Measurements from ENCODE around the gene ZNF316. TPM values are rescaled to one million over a fixed set of nuclear protein-coding genes. Genes with fewer than 3 reads are reported as not detected.

Gene ZNF316
- total and polyA plus RNA-seq, 10 of the 15 experiments (the other 5 are each of a cell fraction or from before 2014, with no cell fraction given): 0.03 to 28.9 (median 5.7) TPM

DNA sequence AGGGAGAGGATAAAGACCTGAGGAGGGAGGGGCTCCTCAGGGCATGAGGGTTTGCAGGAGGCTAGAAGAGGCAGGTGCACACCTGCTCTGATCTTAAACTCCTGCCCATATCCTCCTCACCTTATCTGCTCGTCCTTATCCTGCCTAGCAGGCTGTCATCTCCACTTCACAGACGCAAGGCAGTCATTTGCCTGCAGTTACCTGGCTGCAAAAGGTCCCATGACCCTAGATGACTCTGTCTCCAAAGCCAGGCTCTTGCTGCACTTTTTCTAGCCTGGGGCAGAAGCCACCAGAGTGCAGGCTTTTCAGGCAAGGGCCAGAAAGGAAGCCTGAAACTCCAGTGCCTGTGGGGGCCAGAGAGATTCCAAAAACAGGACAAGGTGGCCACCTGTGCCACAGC is 23.4 kb upstream of the ZNF316 start (continued):
- TF ChIP-seq, protein P1, sequence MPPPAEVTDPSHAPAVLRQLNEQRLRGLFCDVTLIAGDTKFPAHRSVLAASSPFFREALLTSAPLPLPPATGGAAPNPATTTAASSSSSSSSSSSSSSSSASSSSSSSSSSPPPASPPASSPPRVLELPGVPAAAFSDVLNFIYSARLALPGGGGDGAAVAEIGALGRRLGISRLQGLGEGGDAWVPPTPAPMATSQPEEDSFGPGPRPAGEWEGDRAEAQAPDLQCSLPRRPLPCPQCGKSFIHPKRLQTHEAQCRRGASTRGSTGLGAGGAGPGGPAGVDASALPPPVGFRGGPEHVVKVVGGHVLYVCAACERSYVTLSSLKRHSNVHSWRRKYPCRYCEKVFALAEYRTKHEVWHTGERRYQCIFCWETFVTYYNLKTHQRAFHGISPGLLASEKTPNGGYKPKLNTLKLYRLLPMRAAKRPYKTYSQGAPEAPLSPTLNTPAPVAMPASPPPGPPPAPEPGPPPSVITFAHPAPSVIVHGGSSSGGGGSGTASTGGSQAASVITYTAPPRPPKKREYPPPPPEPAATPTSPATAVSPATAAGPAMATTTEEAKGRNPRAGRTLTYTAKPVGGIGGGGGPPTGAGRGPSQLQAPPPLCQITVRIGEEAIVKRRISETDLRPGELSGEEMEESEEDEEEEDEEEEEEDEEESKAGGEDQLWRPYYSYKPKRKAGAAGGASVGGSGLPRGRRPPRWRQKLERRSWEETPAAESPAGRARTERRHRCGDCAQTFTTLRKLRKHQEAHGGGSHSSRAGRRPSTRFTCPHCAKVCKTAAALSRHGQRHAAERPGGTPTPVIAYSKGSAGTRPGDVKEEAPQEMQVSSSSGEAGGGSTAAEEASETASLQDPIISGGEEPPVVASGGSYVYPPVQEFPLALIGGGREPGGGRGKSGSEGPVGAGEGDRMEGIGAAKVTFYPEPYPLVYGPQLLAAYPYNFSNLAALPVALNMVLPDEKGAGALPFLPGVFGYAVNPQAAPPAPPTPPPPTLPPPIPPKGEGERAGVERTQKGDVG (CRISPR knock-in tag; IDR thresholded peaks at IDR 0.05): no peak
- TF ChIP-seq KDM1A (IDR thresholded peaks at IDR 0.05; ENCODE audit: borderline replicate concordance) (no peak), YBX1 (IDR thresholded peaks at IDR 0.05) (no peak), E2F4 (IDR thresholded peaks at IDR 0.05; ENCODE audit: low read depth, low read length) (no peak), E4F1 (IDR thresholded peaks at IDR 0.05; ENCODE audit: borderline replicate concordance, partially characterized antibody) (no peak), GABPA (IDR thresholded peaks at IDR 0.05; ENCODE audit: low read depth) (no peak)
